Calu3 (cell line): ENCODE measurements around the gene DIAPH1. TPM values are rescaled to one million over a fixed set of nuclear protein-coding genes. Genes with fewer than 3 reads are reported as not detected.

Experiments used
- BruUV-seq: library from RNA; stranded (reverse); fragments of 400-500 nt; replicated peaks from 2 replicates; lab custom pipeline; 2021; lab: Mats Ljungman, UMichigan
- CTCF ChIA-PET: fragments of 300-600 bp; sonication (Branson Sonifier 250); formaldehyde crosslinking; loops from one replicate; lab custom pipeline; 2022; ENCODE audit warnings: antibody characterized with exemption; lab: Charles Lee
- DNase-seq: peaks from one replicate; pipeline ENCODE4 v3.0.0; 2022
- H3K27ac Mint-ChIP-seq: one replicate; pipeline ENCODE4 v1.8.0; 2022; ENCODE audit warnings: mixed read lengths; ENCODE audit not compliant: unreplicated experiment
- H3K27me3 Mint-ChIP-seq: one replicate; pipeline ENCODE4 v1.8.0; 2022; ENCODE audit warnings: mixed read lengths; ENCODE audit not compliant: unreplicated experiment
- H3K36me3 Mint-ChIP-seq: one replicate; pipeline ENCODE4 v1.8.0; 2022; ENCODE audit warnings: mild to moderate bottlenecking, moderate library complexity, mixed read lengths; ENCODE audit not compliant: insufficient read depth, unreplicated experiment
- H3K4me1 Mint-ChIP-seq: one replicate; pipeline ENCODE4 v1.8.0; 2022; ENCODE audit warnings: mild to moderate bottlenecking, low read depth, mixed read lengths; ENCODE audit not compliant: unreplicated experiment
- H3K4me3 Mint-ChIP-seq: one replicate; pipeline ENCODE4 v1.8.0; 2022; ENCODE audit warnings: mild to moderate bottlenecking, low read depth, moderate library complexity, mixed read lengths; ENCODE audit not compliant: unreplicated experiment
- H3K9me3 Mint-ChIP-seq: one replicate; pipeline ENCODE4 v1.8.0; 2022; ENCODE audit warnings: low read depth, mixed read lengths; ENCODE audit not compliant: unreplicated experiment
- intact Hi-C: fragments of 100-400 bp; cut with micrococcal nuclease; formaldehyde crosslinking; loops from one replicate; pipeline ENCODE4 v1.10.0; 2022; ENCODE audit not compliant: unreplicated experiment
- total RNA-seq: library from RNA; stranded (reverse); gene quantifications from 2 replicates; pipeline ENCODE4 v1.2.3, GENCODE V29; 2022
- TF ChIP-seq, protein P1 (sequence below): fragments of 200-600 bp; IDR thresholded peaks from one replicate; pipeline ENCODE4 v1.8.0; 2022; ENCODE audit warnings: antibody characterized with exemption; ENCODE audit not compliant: unreplicated experiment

The DIAPH1 gene
- total RNA-seq, 1 experiment from 2014 or later, result 219 TPM

DNA sequence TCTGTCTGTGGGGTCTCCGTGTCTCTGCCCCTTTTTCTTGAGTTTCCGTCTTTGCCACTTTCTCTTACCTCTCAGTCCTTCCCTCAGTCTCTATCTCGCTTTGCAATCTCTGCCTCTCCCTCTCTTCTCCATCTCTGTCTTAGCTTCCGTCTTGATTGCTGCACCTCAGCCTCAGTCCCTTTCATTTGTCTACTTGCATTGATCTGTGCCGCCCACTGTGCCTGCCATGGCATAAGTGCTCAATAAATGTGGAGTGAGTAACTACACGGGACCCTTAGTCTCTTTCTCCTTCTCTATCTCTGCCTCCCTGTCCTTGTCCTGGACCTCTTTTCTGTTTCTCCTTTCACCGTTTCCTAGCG, 123.4 kb downstream of the DIAPH1 start:
- Mint-ChIP-seq H3K27me3 (no peaks in the 10 kb centered on the region), H3K9me3 (no peaks in the 10 kb centered on the region), H3K27ac (peak overlapping the region; percentile 12), H3K4me3 (no peak overlapping the region), H3K36me3 (peaks cover 6% of the 10 kb centered on the region), H3K4me1 (no peaks in the 10 kb centered on the region)
- TF ChIP-seq, protein P1, sequence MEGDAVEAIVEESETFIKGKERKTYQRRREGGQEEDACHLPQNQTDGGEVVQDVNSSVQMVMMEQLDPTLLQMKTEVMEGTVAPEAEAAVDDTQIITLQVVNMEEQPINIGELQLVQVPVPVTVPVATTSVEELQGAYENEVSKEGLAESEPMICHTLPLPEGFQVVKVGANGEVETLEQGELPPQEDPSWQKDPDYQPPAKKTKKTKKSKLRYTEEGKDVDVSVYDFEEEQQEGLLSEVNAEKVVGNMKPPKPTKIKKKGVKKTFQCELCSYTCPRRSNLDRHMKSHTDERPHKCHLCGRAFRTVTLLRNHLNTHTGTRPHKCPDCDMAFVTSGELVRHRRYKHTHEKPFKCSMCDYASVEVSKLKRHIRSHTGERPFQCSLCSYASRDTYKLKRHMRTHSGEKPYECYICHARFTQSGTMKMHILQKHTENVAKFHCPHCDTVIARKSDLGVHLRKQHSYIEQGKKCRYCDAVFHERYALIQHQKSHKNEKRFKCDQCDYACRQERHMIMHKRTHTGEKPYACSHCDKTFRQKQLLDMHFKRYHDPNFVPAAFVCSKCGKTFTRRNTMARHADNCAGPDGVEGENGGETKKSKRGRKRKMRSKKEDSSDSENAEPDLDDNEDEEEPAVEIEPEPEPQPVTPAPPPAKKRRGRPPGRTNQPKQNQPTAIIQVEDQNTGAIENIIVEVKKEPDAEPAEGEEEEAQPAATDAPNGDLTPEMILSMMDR, result no peak
- DNase-seq, result no peak
- BruUV-seq, result no TSS peak
- CTCF ChIA-PET, result no interaction called here
- intact Hi-C loops, result no loop called here

DNA sequence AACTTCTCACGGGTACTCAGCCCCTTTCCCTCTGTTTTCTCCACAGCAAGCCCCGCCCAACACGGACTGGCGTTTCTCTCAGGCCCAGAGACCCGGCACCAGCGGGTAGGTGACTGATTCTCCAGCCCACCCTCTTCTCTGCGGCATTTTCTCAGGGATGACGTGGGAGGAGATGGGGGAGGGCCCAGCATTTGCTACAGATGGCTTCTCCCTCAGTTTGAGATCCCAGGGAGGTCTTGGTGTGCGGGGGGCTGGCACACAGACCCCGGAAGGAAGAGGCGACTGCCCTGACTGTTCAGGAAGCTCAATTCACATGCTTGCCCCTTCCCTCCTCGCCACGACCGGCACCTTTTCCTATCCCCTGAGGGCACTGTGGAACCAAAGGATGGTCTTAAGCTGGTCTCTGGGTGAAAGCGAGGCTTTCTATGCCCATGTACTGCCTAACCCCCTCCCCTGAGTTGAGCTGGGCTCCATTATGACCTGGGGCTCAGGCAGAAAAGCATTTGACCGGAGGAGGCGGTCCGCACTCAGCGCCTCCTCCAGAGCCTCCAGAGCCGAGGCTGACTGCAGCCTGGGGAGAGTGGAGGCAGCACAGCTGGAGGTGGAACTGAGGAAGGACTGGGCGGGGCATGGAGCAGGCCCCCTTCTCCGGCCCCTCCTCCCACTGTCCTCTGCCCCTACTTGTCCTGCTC, 123.9 kb downstream of the DIAPH1 start:
- Mint-ChIP-seq H3K4me1 (no peaks in the 10 kb centered on the region), H3K4me3 (no peak overlapping the region), H3K27ac (peak overlapping the region; percentile 12), H3K27me3 (no peaks in the 10 kb centered on the region), H3K9me3 (no peaks in the 10 kb centered on the region), H3K36me3 (peaks cover 6% of the 10 kb centered on the region)
- intact Hi-C loops, result no loop called here
- TF ChIP-seq, protein P1, result no peak
- no TSS peak for BruUV-seq
- CTCF ChIA-PET, result no interaction called here
- DNase-seq, result no peak

GRCh38 chr5:141493500-141494422, 125.0 kb downstream of the DIAPH1 start:
- Mint-ChIP-seq H3K27ac (no peak overlapping the region), H3K4me1 (no peaks in the 10 kb centered on the region), H3K27me3 (no peaks in the 10 kb centered on the region), H3K4me3 (no peak overlapping the region), H3K36me3 (peaks cover 6% of the 10 kb centered on the region), H3K9me3 (no peaks in the 10 kb centered on the region)
- intact Hi-C loops, result loop anchor here (1.0 kb wide), 1 partner anchor 18 kb away; the partner anchor contains the start of gene PCDHGC3
- DNase-seq, result no peak
- TF ChIP-seq, protein P1, result no peak
- CTCF ChIA-PET, result no interaction called here
- no TSS peak for BruUV-seq

- no peaks in the 10 kb centered on the region for H3K27me3 Mint-ChIP-seq
- CTCF ChIA-PET, result no interaction called here
Observed at GRCh38 chr5:141492168-141492885, 126.5 kb downstream of the DIAPH1 start.

More at GRCh38 chr5:141492168-141492885, 126.5 kb downstream of the DIAPH1 start:
- no peak overlapping the region for H3K4me3 Mint-ChIP-seq
- no TSS peak for BruUV-seq
- intact Hi-C loops, result no loop called here
- peaks cover 6% of the 10 kb centered on the region for H3K36me3 Mint-ChIP-seq
- no peak for DNase-seq
- no peak overlapping the region for H3K27ac Mint-ChIP-seq
- H3K9me3 Mint-ChIP-seq, result peaks cover 4% of the 10 kb centered on the region
- no peaks in the 10 kb centered on the region for H3K4me1 Mint-ChIP-seq
- TF ChIP-seq, protein P1, result no peak
